ENCODE data around the gene COL5A3. TPM values are rescaled to one million over a fixed set of nuclear protein-coding genes. Genes with fewer than 3 reads are reported as not detected.

Gene COL5A3
- total RNA-seq, 1 experiment from 2014 or later: not detected

GRCh38 chr19:10007371-10008183 is 2.7 kb downstream of the COL5A3 start:
- H3K4me3 ChIP-seq (ENCODE audit: low read depth, low read length): no peak overlapping the region
- ChIA-PET CTCF (no interaction called here), POLR2A (no interaction called here)
- H3K4me1 Mint-ChIP-seq (ENCODE audit: low read depth, unreplicated experiment): peaks cover 12% of the 10 kb centered on the region
- H3K36me3 Mint-ChIP-seq (ENCODE audit: insufficient read depth, unreplicated experiment): peaks cover 7% of the 10 kb centered on the region
- peaks cover 22% of the 10 kb centered on the region for H3K27me3 Mint-ChIP-seq (ENCODE audit: insufficient read depth, unreplicated experiment)
- H3K4me3 Mint-ChIP-seq (ENCODE audit: unreplicated experiment): no peak overlapping the region
- H3K9me3 Mint-ChIP-seq (ENCODE audit: unreplicated experiment): no peaks in the 10 kb centered on the region
- H3K36me3 ChIP-seq (ENCODE audit: control insufficient read depth, insufficient read depth, low read length): no peaks in the 10 kb centered on the region
- no peaks in the 10 kb centered on the region; the same call in 1 of the 2 replicates for H3K27me3 ChIP-seq (replicated peaks; ENCODE audit: control insufficient read depth, insufficient read depth, low read length)
- TF ChIP-seq CTCF (IDR thresholded peaks at IDR 0.05; ENCODE audit: insufficient read depth in 1 of 2, low read depth in 1 of 2, low read length in 1 of 2, severe bottlenecking in 1 of 2, unreplicated experiment in 1 of 2): no peak
- no peaks in the 10 kb centered on the region for H3K9me3 ChIP-seq
- intact Hi-C loops (cut with micrococcal nuclease; ENCODE audit: unreplicated experiment): no loop called here
- H3K27ac Mint-ChIP-seq (ENCODE audit: unreplicated experiment): no peak overlapping the region
- no TSS peak for BruUV-seq (replicated peaks)
- H3K4me1 ChIP-seq: 0 out of 2 replicates have a peak, but pooled peaks cover 4% of the 10 kb centered on the region
- no peak for DNase-seq

- no peak for TF ChIP-seq CTCF (IDR thresholded peaks at IDR 0.05; ENCODE audit: insufficient read depth in 1 of 2, low read depth in 1 of 2, low read length in 1 of 2, severe bottlenecking in 1 of 2, unreplicated experiment in 1 of 2)
- BruUV-seq (replicated peaks): no TSS peak
- no peaks in the 10 kb centered on the region for H3K9me3 ChIP-seq
- intact Hi-C loops (cut with micrococcal nuclease; ENCODE audit: unreplicated experiment): no loop called here
- H3K36me3 Mint-ChIP-seq (ENCODE audit: insufficient read depth, unreplicated experiment): peaks cover 7% of the 10 kb centered on the region
- no peaks in the 10 kb centered on the region for H3K36me3 ChIP-seq (ENCODE audit: control insufficient read depth, insufficient read depth, low read length)
- H3K4me1 ChIP-seq: 0 out of 2 replicates have a peak, but pooled peaks cover 4% of the 10 kb centered on the region
- no peak overlapping the region for H3K27ac Mint-ChIP-seq (ENCODE audit: unreplicated experiment)
- peaks cover 18% of the 10 kb centered on the region for H3K27me3 Mint-ChIP-seq (ENCODE audit: insufficient read depth, unreplicated experiment)
- peaks cover 12% of the 10 kb centered on the region for H3K4me1 Mint-ChIP-seq (ENCODE audit: low read depth, unreplicated experiment)
- H3K4me3 Mint-ChIP-seq (ENCODE audit: unreplicated experiment): no peak overlapping the region
- DNase-seq: no peak
- no peaks in the 10 kb centered on the region; the same call in 1 of the 2 replicates for H3K27me3 ChIP-seq (replicated peaks; ENCODE audit: control insufficient read depth, insufficient read depth, low read length)
- H3K9me3 Mint-ChIP-seq (ENCODE audit: unreplicated experiment): no peaks in the 10 kb centered on the region
- H3K4me3 ChIP-seq (ENCODE audit: low read depth, low read length): no peak overlapping the region
- ChIA-PET CTCF (no interaction called here), POLR2A (no interaction called here)
These were observed 3.5 kb downstream of the COL5A3 start for GRCh38 chr19:10006752-10007323.

GRCh38 chr19:10006335-10006708 is 4.0 kb downstream of the COL5A3 start:
- no peaks in the 10 kb centered on the region; the same call in 1 of the 2 replicates for H3K27me3 ChIP-seq (replicated peaks; ENCODE audit: control insufficient read depth, insufficient read depth, low read length)
- TF ChIP-seq CTCF (IDR thresholded peaks at IDR 0.05; ENCODE audit: insufficient read depth in 1 of 2, low read depth in 1 of 2, low read length in 1 of 2, severe bottlenecking in 1 of 2, unreplicated experiment in 1 of 2): no peak
- intact Hi-C loops (cut with micrococcal nuclease; ENCODE audit: unreplicated experiment): no loop called here
- POLR2A ChIA-PET: no interaction called here
- no peaks in the 10 kb centered on the region for H3K36me3 ChIP-seq (ENCODE audit: control insufficient read depth, insufficient read depth, low read length)
- H3K4me3 ChIP-seq (ENCODE audit: low read depth, low read length): no peak overlapping the region
- Mint-ChIP-seq H3K27ac (ENCODE audit: unreplicated experiment) (no peak overlapping the region), H3K9me3 (ENCODE audit: unreplicated experiment) (no peaks in the 10 kb centered on the region), H3K36me3 (ENCODE audit: insufficient read depth, unreplicated experiment) (peaks cover 7% of the 10 kb centered on the region), H3K27me3 (ENCODE audit: insufficient read depth, unreplicated experiment) (peaks cover 17% of the 10 kb centered on the region), H3K4me1 (ENCODE audit: low read depth, unreplicated experiment) (peaks cover 12% of the 10 kb centered on the region), H3K4me3 (ENCODE audit: unreplicated experiment) (no peak overlapping the region)
- no peak for DNase-seq
- no TSS peak for BruUV-seq (replicated peaks)
- H3K4me1 ChIP-seq: 0 out of 2 replicates have a peak, but pooled peaks cover 4% of the 10 kb centered on the region
- H3K9me3 ChIP-seq: no peaks in the 10 kb centered on the region
- CTCF ChIA-PET: no interaction called here

Measured in Caco-2 (cell line).